ENCODE measurements around the gene LEFTY1.

The LEFTY1 gene

GRCh38 chr1:225872075-225872430 is 16.9 kb downstream of the LEFTY1 start:
- Histone ChIP-seq H3K27me3 (ENCODE audit: insufficient read depth, poor library complexity, severe bottlenecking) (no peaks in the 10 kb centered on the region), H3K4me3 (replicated peaks; ENCODE audit: insufficient read depth, low read length) (no peak overlapping the region), H3K27ac (replicated peaks) (no peak overlapping the region)
- TF ChIP-seq GABPA (IDR thresholded peaks at IDR 0.05; ENCODE audit: low read depth) (no peak), POLR2AphosphoS5 (IDR thresholded peaks at IDR 0.05; ENCODE audit: low read depth) (no peak), REST (IDR thresholded peaks at IDR 0.05; ENCODE audit: insufficient replicate concordance, low read depth) (no peak), SPI1 (IDR thresholded peaks at IDR 0.05; ENCODE audit: borderline replicate concordance, low read depth) (no peak)
- TF ChIP-seq, protein P1, sequence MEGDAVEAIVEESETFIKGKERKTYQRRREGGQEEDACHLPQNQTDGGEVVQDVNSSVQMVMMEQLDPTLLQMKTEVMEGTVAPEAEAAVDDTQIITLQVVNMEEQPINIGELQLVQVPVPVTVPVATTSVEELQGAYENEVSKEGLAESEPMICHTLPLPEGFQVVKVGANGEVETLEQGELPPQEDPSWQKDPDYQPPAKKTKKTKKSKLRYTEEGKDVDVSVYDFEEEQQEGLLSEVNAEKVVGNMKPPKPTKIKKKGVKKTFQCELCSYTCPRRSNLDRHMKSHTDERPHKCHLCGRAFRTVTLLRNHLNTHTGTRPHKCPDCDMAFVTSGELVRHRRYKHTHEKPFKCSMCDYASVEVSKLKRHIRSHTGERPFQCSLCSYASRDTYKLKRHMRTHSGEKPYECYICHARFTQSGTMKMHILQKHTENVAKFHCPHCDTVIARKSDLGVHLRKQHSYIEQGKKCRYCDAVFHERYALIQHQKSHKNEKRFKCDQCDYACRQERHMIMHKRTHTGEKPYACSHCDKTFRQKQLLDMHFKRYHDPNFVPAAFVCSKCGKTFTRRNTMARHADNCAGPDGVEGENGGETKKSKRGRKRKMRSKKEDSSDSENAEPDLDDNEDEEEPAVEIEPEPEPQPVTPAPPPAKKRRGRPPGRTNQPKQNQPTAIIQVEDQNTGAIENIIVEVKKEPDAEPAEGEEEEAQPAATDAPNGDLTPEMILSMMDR (IDR thresholded peaks at IDR 0.05; ENCODE audit: insufficient read depth, low read length) = no peak
- no peak for DNase-seq (ENCODE audit: low read depth in 1 of 2, low spot score in 1 of 2)

GRCh38 chr1:225871359-225872074 is 17.4 kb downstream of the LEFTY1 start:
- no peak for TF ChIP-seq REST (IDR thresholded peaks at IDR 0.05; ENCODE audit: insufficient replicate concordance, low read depth)
- TF ChIP-seq GABPA (IDR thresholded peaks at IDR 0.05; ENCODE audit: low read depth) = no peak

GRCh38 chr1:225870911-225871310 is 18.0 kb downstream of the LEFTY1 start:
- TF ChIP-seq, protein P1 (IDR thresholded peaks at IDR 0.05; ENCODE audit: insufficient read depth, low read length) = no peak
- TF ChIP-seq REST (IDR thresholded peaks at IDR 0.05; ENCODE audit: insufficient replicate concordance, low read depth) (no peak), SPI1 (IDR thresholded peaks at IDR 0.05; ENCODE audit: borderline replicate concordance, low read depth) (no peak), GABPA (IDR thresholded peaks at IDR 0.05; ENCODE audit: low read depth) (no peak), POLR2AphosphoS5 (IDR thresholded peaks at IDR 0.05; ENCODE audit: low read depth) (no peak)
- H3K27me3 ChIP-seq (ENCODE audit: insufficient read depth, poor library complexity, severe bottlenecking) = no peaks in the 10 kb centered on the region
- no peak overlapping the region for H3K4me3 ChIP-seq (replicated peaks; ENCODE audit: insufficient read depth, low read length)
- no peak for DNase-seq (ENCODE audit: low read depth in 1 of 2, low spot score in 1 of 2)
- H3K27ac ChIP-seq (replicated peaks) = no peak overlapping the region

More at GRCh38 chr1:225871359-225872074, 17.4 kb downstream of the LEFTY1 start:
- no peak overlapping the region for H3K4me3 ChIP-seq (replicated peaks; ENCODE audit: insufficient read depth, low read length)
- no peak overlapping the region for H3K27ac ChIP-seq (replicated peaks)
- no peaks in the 10 kb centered on the region for H3K27me3 ChIP-seq (ENCODE audit: insufficient read depth, poor library complexity, severe bottlenecking)
- no peak for DNase-seq (ENCODE audit: low read depth in 1 of 2, low spot score in 1 of 2)
